Measurements from ENCODE around the gene STAT4.

Gene STAT4

GRCh38 chr2:191148791-191149190 is 2.0 kb downstream of the STAT4 start:
- no peak for DNase-seq (ENCODE audit: low read depth)
- H3K4me3 ChIP-seq (replicated peaks; ENCODE audit: low read depth, low read length): no peak overlapping the region
- no peak for TF ChIP-seq CTCF (IDR thresholded peaks at IDR 0.05; ENCODE audit: low read length, missing control alignments)

- H3K4me3 ChIP-seq (replicated peaks; ENCODE audit: low read depth, low read length): no peak overlapping the region
- no peak for DNase-seq (ENCODE audit: low read depth)
- TF ChIP-seq CTCF (IDR thresholded peaks at IDR 0.05; ENCODE audit: low read length, missing control alignments): no peak
These were observed 2.5 kb downstream of the STAT4 start for GRCh38 chr2:191148281-191148680.

GRCh38 chr2:191145769-191146471 is 4.9 kb downstream of the STAT4 start:
- TF ChIP-seq CTCF (IDR thresholded peaks at IDR 0.05; ENCODE audit: low read length, missing control alignments): no peak
- no peak for DNase-seq (ENCODE audit: low read depth)
- H3K4me3 ChIP-seq (replicated peaks; ENCODE audit: low read depth, low read length): no peak overlapping the region

GRCh38 chr2:191144217-191144616 is 6.6 kb downstream of the STAT4 start:
- no peak for TF ChIP-seq CTCF (IDR thresholded peaks at IDR 0.05; ENCODE audit: low read length, missing control alignments)
- DNase-seq (ENCODE audit: low read depth): no peak
- H3K4me3 ChIP-seq (replicated peaks; ENCODE audit: low read depth, low read length): no peak overlapping the region

- DNase-seq (ENCODE audit: low read depth): no peak
- TF ChIP-seq CTCF (IDR thresholded peaks at IDR 0.05; ENCODE audit: low read length, missing control alignments): no peak
- H3K4me3 ChIP-seq (replicated peaks; ENCODE audit: low read depth, low read length): no peak overlapping the region
These were observed 7.0 kb downstream of the STAT4 start for GRCh38 chr2:191143791-191144190.

- no peak for TF ChIP-seq CTCF (IDR thresholded peaks at IDR 0.05; ENCODE audit: low read length, missing control alignments)
- DNase-seq (ENCODE audit: low read depth): no peak
These were observed 21.9 kb downstream of the STAT4 start for GRCh38 chr2:191128911-191129304.

More at GRCh38 chr2:191128911-191129304, 21.9 kb downstream of the STAT4 start:
- no peak overlapping the region for H3K4me3 ChIP-seq (replicated peaks; ENCODE audit: low read depth, low read length)

All from fibroblast of pulmonary artery (primary cell).